Thoracic aorta (tissue), 2 donors: ENCODE data around the gene CISTR. TPM values are rescaled to one million over a fixed set of nuclear protein-coding genes. Genes with fewer than 3 reads are reported as not detected.
"Not testable (repeated sequence)": the region's sequence is repeated elsewhere in the genome, so short reads cannot be mapped to it uniquely, and the experiment has no call there.

Source experiments
- ATAC-seq: fragments of 150-250 bp; one replicate; pipeline ENCODE4 v1.8.0; 2017; ENCODE audit warnings: low read depth; ENCODE audit not compliant: insufficient number of reproducible peaks, low FRiP score
- DNase-seq: peaks from one replicate; pipeline ENCODE4 v3.0.0-alpha.2; 2020; ENCODE audit warnings: low spot score
- H3K27ac ChIP-seq, 2 donors: fragments of 200-600 bp; sonication (generic); 1 replicate in 1 of 2; 2 replicates in 1 of 2; pipeline ENCODE4 v1.5.1; 2016; ENCODE audit warnings: mild to moderate bottlenecking in 2 of 2, moderate library complexity in 2 of 2
- H3K27me3 ChIP-seq: fragments of 200-600 bp; sonication (generic); replicated peaks from 2 replicates; pipeline ENCODE4 v1.6.0; 2016; ENCODE audit warnings: mild to moderate bottlenecking; ENCODE audit not compliant: insufficient read depth
- H3K36me3 ChIP-seq: fragments of 200-600 bp; sonication (generic); one replicate; pipeline ENCODE4 v1.5.1; 2016
- H3K4me1 ChIP-seq, 2 donors: fragments of 200-600 bp; sonication (generic); 1 replicate in 1 of 2; 2 replicates in 1 of 2; pipeline versions ENCODE4 v1.5.1 to v1.6.0; 2016; ENCODE audit warnings: low read depth in 2 of 2, mild to moderate bottlenecking in 1 of 2; ENCODE audit not compliant: control insufficient read depth in 1 of 2
- H3K4me3 ChIP-seq: fragments of 200-600 bp; sonication (generic); 2 replicates; pipeline ENCODE4 v1.5.1; 2016; ENCODE audit warnings: mild to moderate bottlenecking
- H3K9me3 ChIP-seq: fragments of 200-600 bp; sonication (generic); 2 replicates; pipeline ENCODE4 v1.5.1; 2016
- total RNA-seq, 2 donors: library from RNA; depleted of rRNA; stranded (reverse); fragments of >200 nt; gene quantifications; one replicate each; pipeline versions ENCODE4 v1.1.0 to v1.2.3, GENCODE V29; 2016
- TF ChIP-seq, protein P1 (sequence below): fragments of 200-600 bp; sonication (generic); IDR thresholded peaks from one replicate; pipeline ENCODE4 v1.5.1; 2019; ENCODE audit warnings: antibody characterized with exemption

Gene CISTR
- total RNA-seq, 2 donors from 2014 or later: not detected

DNA sequence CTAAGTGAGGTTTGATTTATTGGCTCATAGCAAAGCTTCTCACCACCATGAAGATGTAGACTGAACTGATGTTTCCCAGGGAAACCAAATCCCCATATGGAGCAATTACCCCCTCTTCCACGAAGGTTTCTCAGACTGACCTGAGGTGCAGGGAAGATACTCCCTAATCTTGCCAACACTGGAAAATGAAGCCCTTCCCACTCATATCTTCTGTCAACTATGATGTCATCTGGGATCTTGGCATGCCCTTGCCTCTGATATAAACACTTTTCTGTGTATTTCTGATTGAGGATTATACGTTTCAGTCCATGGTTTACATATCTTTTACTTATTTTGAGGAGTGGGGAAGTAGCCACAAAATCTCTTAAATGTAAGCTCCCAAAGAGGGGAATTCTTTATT, 14.1 kb upstream of the CISTR start:
- Histone ChIP-seq H3K36me3 (no peaks in the 10 kb centered on the region), H3K27ac (no peak overlapping the region), H3K27me3 (no peaks in the 10 kb centered on the region), H3K4me1 (no peaks in the 10 kb centered on the region), H3K4me3 (no peak overlapping the region), H3K9me3 (no peaks in the 10 kb centered on the region)
- TF ChIP-seq, protein P1, sequence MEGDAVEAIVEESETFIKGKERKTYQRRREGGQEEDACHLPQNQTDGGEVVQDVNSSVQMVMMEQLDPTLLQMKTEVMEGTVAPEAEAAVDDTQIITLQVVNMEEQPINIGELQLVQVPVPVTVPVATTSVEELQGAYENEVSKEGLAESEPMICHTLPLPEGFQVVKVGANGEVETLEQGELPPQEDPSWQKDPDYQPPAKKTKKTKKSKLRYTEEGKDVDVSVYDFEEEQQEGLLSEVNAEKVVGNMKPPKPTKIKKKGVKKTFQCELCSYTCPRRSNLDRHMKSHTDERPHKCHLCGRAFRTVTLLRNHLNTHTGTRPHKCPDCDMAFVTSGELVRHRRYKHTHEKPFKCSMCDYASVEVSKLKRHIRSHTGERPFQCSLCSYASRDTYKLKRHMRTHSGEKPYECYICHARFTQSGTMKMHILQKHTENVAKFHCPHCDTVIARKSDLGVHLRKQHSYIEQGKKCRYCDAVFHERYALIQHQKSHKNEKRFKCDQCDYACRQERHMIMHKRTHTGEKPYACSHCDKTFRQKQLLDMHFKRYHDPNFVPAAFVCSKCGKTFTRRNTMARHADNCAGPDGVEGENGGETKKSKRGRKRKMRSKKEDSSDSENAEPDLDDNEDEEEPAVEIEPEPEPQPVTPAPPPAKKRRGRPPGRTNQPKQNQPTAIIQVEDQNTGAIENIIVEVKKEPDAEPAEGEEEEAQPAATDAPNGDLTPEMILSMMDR: no peak
- no peak for DNase-seq
- no peak for ATAC-seq

DNA sequence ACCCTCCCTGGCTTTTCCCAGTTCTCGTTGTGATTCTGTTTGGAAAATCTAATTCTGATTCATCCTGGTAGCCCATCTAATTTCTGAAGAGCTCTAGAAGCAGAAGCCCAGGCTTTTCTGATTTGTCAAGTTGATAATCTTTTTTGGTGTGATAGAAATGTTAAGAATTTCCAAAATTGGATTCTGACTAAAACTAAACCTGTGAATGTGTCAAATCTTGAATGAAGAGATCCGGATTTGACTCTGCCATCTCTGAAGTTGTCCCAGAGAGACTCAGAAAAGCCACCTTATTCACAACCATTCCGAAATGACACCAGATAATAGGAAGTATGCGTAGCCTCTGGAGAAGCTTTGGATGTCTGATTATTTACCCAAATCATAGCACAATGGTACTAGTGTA, 12.8 kb upstream of the CISTR start:
- Histone ChIP-seq H3K9me3 (no peaks in the 10 kb centered on the region), H3K36me3 (no peaks in the 10 kb centered on the region), H3K4me1 (no peaks in the 10 kb centered on the region), H3K27me3 (no peaks in the 10 kb centered on the region), H3K4me3 (no peak overlapping the region), H3K27ac (no peak overlapping the region)
- TF ChIP-seq, protein P1: no peak
- DNase-seq: no peak
- no peak for ATAC-seq

DNA sequence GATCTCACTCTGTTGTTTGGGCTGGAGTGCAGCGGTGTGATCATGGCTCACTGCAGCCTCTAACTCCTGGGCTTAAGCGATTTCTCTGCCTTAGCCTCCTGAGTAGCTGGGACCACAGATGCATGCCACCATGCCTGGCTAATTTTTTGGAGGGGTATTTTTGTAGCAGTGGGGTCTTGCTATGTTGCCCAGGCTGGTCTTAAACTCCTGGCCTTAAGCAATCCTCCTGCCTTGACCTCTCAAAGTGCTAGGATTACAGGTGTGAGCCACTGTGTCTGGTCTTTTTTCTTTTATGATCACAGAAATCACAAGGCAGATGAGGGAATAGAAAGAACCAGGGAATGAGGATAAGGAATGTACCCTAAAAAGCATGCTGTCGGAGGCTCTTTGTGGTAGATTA, 11.0 kb upstream of the CISTR start:
- H3K27me3 ChIP-seq, H3K4me3 ChIP-seq, H3K27ac ChIP-seq, H3K36me3 ChIP-seq, H3K9me3 ChIP-seq, H3K4me1 ChIP-seq, ATAC-seq, DNase-seq: not testable (repeated sequence)

DNA sequence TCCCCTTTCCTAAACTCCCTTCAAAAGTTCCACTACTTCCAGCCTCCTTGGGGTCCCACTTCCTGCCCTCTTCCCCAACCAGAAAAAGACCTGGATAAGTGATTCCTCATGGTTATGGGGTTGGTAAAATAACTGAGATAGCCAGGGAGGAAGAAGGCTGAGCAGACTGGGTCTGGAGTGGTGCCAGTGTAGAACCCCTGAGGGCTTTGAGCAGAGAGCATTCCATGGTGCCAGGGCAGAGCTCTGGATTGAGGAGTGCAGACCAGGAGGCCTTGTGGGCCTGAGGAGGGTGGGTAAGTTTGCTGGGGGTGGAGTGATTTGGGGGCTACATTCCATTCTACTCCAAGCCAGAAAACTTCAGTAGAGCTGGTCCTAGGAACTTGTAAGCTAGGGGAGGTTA, 9.5 kb upstream of the CISTR start:
- Histone ChIP-seq H3K9me3 (no peaks in the 10 kb centered on the region), H3K27me3 (no peaks in the 10 kb centered on the region), H3K27ac (no peak overlapping the region), H3K4me1 (no peaks in the 10 kb centered on the region), H3K36me3 (no peaks in the 10 kb centered on the region), H3K4me3 (no peak overlapping the region)
- ATAC-seq (no peak), DNase-seq (no peak)
- TF ChIP-seq, protein P1: no peak

DNA sequence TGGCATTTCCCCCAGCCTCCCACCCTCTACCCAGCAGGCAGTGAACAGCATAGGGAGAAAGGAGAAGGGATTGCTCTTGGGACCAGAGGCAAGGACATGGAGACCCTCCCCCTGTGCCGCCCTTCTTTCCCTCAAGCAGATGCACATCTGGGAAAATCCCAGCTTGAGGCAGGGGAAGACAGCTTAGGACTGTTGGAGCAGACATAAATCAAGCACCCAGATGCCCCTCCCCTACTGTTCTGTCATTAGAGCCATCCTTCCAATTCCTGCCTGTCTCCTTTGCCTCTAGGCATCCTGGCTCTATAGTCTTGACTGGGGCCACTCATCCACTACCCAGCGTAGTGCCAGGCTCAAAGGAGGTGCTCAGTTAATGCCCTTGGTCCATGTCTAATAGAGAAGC, 7.5 kb upstream of the CISTR start:
- no peaks in the 10 kb centered on the region for H3K27me3 ChIP-seq
- H3K4me3 ChIP-seq: no peak overlapping the region
- H3K4me1 ChIP-seq: no peaks in the 10 kb centered on the region
- no peaks in the 10 kb centered on the region for H3K36me3 ChIP-seq
- DNase-seq: no peak
- TF ChIP-seq, protein P1: no peak
- no peak overlapping the region for H3K27ac ChIP-seq
- no peaks in the 10 kb centered on the region for H3K9me3 ChIP-seq
- ATAC-seq: no peak

DNA sequence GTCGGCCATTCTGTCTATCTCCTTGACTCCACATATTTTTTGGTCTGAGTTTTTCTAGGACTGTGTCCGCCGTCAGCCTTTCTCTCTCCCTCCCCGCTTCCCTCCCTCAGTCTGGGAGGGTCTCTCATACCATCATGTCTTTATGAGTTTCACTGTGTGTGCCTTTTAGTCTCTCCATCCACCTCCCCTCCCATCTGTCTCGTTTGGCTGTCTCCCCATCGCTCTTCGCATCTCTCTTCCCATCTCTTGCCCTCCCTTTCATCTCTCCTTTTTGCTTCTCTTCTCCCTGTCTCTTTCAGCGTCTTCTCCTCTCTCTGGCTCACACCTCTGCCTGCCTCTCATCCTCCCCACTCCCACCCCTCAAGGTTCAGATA, 6.9 kb upstream of the CISTR start:
- no peaks in the 10 kb centered on the region for H3K36me3 ChIP-seq
- H3K27ac ChIP-seq: no peak overlapping the region
- H3K4me1 ChIP-seq: no peaks in the 10 kb centered on the region
- H3K4me3 ChIP-seq: no peak overlapping the region
- H3K9me3 ChIP-seq: no peaks in the 10 kb centered on the region
- ATAC-seq (no peak), DNase-seq (no peak)
- H3K27me3 ChIP-seq: no peaks in the 10 kb centered on the region
- TF ChIP-seq, protein P1: no peak
